ENCODE measurements around the gene JAGN1. TPM values are rescaled to one million over a fixed set of nuclear protein-coding genes. Genes with fewer than 3 reads are reported as not detected.

JAGN1 gene
- total and polyA plus RNA-seq, 2 donors (not counting 1 experiment from before 2014, with no cell fraction given): 20.3 to 25.7 TPM

DNA sequence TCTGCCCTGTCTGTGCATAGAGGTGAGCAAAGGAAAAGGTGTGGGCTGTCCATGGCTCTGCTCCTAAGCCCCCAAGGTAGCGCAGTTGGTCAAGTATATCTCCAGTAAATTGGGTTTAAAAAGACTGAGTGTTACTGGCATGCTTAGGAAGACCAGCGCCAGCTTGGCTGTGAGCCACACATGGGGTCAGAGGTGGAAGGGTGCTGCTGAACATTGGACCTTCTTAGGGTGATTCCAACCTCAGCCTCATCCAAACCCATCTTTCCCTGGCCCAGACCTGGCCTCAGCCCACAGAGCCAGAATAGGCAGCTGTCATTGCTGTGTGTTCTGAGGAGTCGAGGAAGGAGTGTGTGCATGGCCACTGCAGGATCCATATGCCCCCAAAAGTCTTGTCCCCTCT is 17.9 kb downstream of the JAGN1 start:
- intact Hi-C loops (cut with micrococcal nuclease): no loop called here
- 100% methylated on average over 1 of the region's 3 CpGs for WGBS (ENCODE audit: insufficient coverage)
- H3K27me3 ChIP-seq (replicated peaks in 1 of 4; ENCODE audit: control extremely low read depth in 1 of 4, control insufficient read depth in 3 of 4, insufficient read depth in 4 of 4, low read length in 3 of 4): peaks cover 0 to 7% (median 0%) of the 10 kb centered on the region in 4 experiments
- DNase-seq: no peak
- H4K20me1 ChIP-seq (ENCODE audit: control insufficient read depth, insufficient read depth, low read length, poor library complexity, severe bottlenecking): no peaks in the 10 kb centered on the region
- no peak for TF ChIP-seq EZH2 (IDR thresholded peaks at IDR 0.05; ENCODE audit: borderline replicate concordance, insufficient read depth, low read depth, low read length, poor library complexity, severe bottlenecking)
- no peak for TF ChIP-seq CTCF (IDR thresholded peaks at IDR 0.05)
- H3K4me1 ChIP-seq (ENCODE audit: control insufficient read depth in 2 of 2, insufficient read depth in 2 of 2, low read length in 2 of 2): no peaks in the 10 kb centered on the region
- H3K27me3 Mint-ChIP-seq: peaks cover 11% of the 10 kb centered on the region
- H3K9me3 ChIP-seq (ENCODE audit: control extremely low read depth in 1 of 3, control insufficient read depth in 2 of 3, insufficient read depth in 1 of 3, low read length in 2 of 3): no peaks in the 10 kb centered on the region
- no peaks in the 10 kb centered on the region for H3K36me3 ChIP-seq (replicated peaks in 1 of 2; ENCODE audit: control extremely low read depth in 1 of 2, control insufficient read depth in 1 of 2, extremely low read depth in 1 of 2, insufficient read depth in 2 of 2, low read length in 1 of 2)
- no peak overlapping the region for H3K27ac ChIP-seq (ENCODE audit: low read length in 2 of 2)
- no peak overlapping the region for H3K4me3 Mint-ChIP-seq
- H3K9me3 Mint-ChIP-seq (ENCODE audit: insufficient read depth): no peaks in the 10 kb centered on the region
- ChIA-PET CTCF (no interaction called here), POLR2A (no interaction called here)
- H3K9ac ChIP-seq (ENCODE audit: low read length): no peak overlapping the region
- no peak overlapping the region for H2AFZ ChIP-seq (ENCODE audit: insufficient read depth, low read depth, low read length, poor library complexity, severe bottlenecking)
- H3K4me2 ChIP-seq (replicated peaks; ENCODE audit: low read depth, low read length, poor library complexity, severe bottlenecking): no peak overlapping the region
- H3K27ac Mint-ChIP-seq: no peak overlapping the region
- ATAC-seq (ENCODE audit: low read depth): no peak
- H3K4me1 Mint-ChIP-seq: peaks cover 2% of the 10 kb centered on the region
- H3K4me3 ChIP-seq (ENCODE audit: control extremely low read depth in 1 of 5, extremely low read depth in 1 of 5, insufficient read depth in 1 of 5, low read depth in 2 of 5, low read length in 4 of 5): no peak overlapping the region
- H3K79me2 ChIP-seq (ENCODE audit: control insufficient read depth, insufficient read depth, low read length): no peaks in the 10 kb centered on the region

- Histone ChIP-seq H3K4me2 (replicated peaks; ENCODE audit: low read depth, low read length, poor library complexity, severe bottlenecking) (no peak overlapping the region), H4K20me1 (ENCODE audit: control insufficient read depth, insufficient read depth, low read length, poor library complexity, severe bottlenecking) (no peaks in the 10 kb centered on the region), H3K4me3 (ENCODE audit: control extremely low read depth in 1 of 5, extremely low read depth in 1 of 5, insufficient read depth in 1 of 5, low read depth in 2 of 5, low read length in 4 of 5) (no peak overlapping the region), H3K9ac (ENCODE audit: low read length) (no peak overlapping the region), H2AFZ (ENCODE audit: insufficient read depth, low read depth, low read length, poor library complexity, severe bottlenecking) (no peak overlapping the region), H3K4me1 (ENCODE audit: control insufficient read depth in 2 of 2, insufficient read depth in 2 of 2, low read length in 2 of 2) (no peaks in the 10 kb centered on the region), H3K36me3 (replicated peaks in 1 of 2; ENCODE audit: control extremely low read depth in 1 of 2, control insufficient read depth in 1 of 2, extremely low read depth in 1 of 2, insufficient read depth in 2 of 2, low read length in 1 of 2) (no peaks in the 10 kb centered on the region), H3K9me3 (ENCODE audit: control extremely low read depth in 1 of 3, control insufficient read depth in 2 of 3, insufficient read depth in 1 of 3, low read length in 2 of 3) (no peaks in the 10 kb centered on the region), H3K27ac (ENCODE audit: low read length in 2 of 2) (no peak overlapping the region), H3K27me3 (replicated peaks in 1 of 4; ENCODE audit: control extremely low read depth in 1 of 4, control insufficient read depth in 3 of 4, insufficient read depth in 4 of 4, low read length in 3 of 4) (peaks cover 0 to 17% (median 4%) of the 10 kb centered on the region in 4 experiments), H3K79me2 (ENCODE audit: control insufficient read depth, insufficient read depth, low read length) (no peaks in the 10 kb centered on the region)
- ChIA-PET POLR2A (interaction anchor here (0.6 kb wide), 1 partner anchor 104 kb away, joined by 4 read pairs; no protein-coding TSS in a partner anchor), CTCF (no interaction called here)
- no peak for TF ChIP-seq CTCF (IDR thresholded peaks at IDR 0.05)
- TF ChIP-seq EZH2 (IDR thresholded peaks at IDR 0.05; ENCODE audit: borderline replicate concordance, insufficient read depth, low read depth, low read length, poor library complexity, severe bottlenecking): no peak
- H3K4me1 Mint-ChIP-seq: peaks cover 2% of the 10 kb centered on the region
- H3K27me3 Mint-ChIP-seq: peaks cover 12% of the 10 kb centered on the region
- no peak overlapping the region for H3K4me3 Mint-ChIP-seq
- no peaks in the 10 kb centered on the region for H3K9me3 Mint-ChIP-seq (ENCODE audit: insufficient read depth)
- DNase-seq: no peak
- intact Hi-C loops (cut with micrococcal nuclease): no loop called here
- no peak for ATAC-seq (ENCODE audit: low read depth)
- H3K27ac Mint-ChIP-seq: no peak overlapping the region
- 100% methylated on average over 2 of the region's 7 CpGs for WGBS (ENCODE audit: insufficient coverage)
Observed at GRCh38 chr3:9909221-9910013, 19.0 kb downstream of the JAGN1 start.

All from B cell (primary cell).